Breast epithelium (tissue), 4 donors: ENCODE results near the gene FUBP3. TPM values are rescaled to one million over a fixed set of nuclear protein-coding genes. Genes with fewer than 3 reads are reported as not detected.

Experiments used
- DNase-seq, 2 donors: peaks; one replicate each; pipeline ENCODE4 v3.0.0-alpha.2; 2019; ENCODE audit warnings: low spot score in 2 of 2
- H3K27ac ChIP-seq, 2 donors: fragments of 200-600 bp; sonication (generic) in 1 of 2; one replicate each; pipeline ENCODE4 v1.5.1; 2016 to 2019; ENCODE audit warnings: mild to moderate bottlenecking in 1 of 2
- H3K27me3 ChIP-seq, 2 donors: fragments of 200-600 bp; sonication (generic) in 1 of 2; one replicate each; pipeline versions ENCODE4 v1.5.1 to v1.6.0; 2017 to 2019; ENCODE audit warnings: control low read depth in 1 of 2, mild to moderate bottlenecking in 1 of 2
- H3K36me3 ChIP-seq: fragments of 200-600 bp; one replicate; pipeline ENCODE4 v1.5.1; 2019
- H3K4me1 ChIP-seq, 2 donors: fragments of 200-600 bp; sonication (generic); one replicate each; pipeline ENCODE4 v1.5.1; 2016 to 2019; ENCODE audit warnings: control low read depth in 1 of 2
- H3K4me3 ChIP-seq, 3 donors: fragments of 200-600 bp; sonication (generic); 1 replicate in 2 of 3; 2 replicates in 1 of 3; pipeline ENCODE4 v1.5.1; 2016 to 2019; ENCODE audit warnings: mild to moderate bottlenecking in 3 of 3, moderate library complexity in 2 of 3
- H3K9me3 ChIP-seq, 2 donors: fragments of 200-600 bp; sonication (generic) in 1 of 2; one replicate each; pipeline ENCODE4 v1.5.1; 2016 to 2019; ENCODE audit warnings: control low read depth in 1 of 2
- POLR2A ChIP-seq: fragments of 450-650 bp; IDR thresholded peaks from one replicate; pipeline ENCODE4 v1.6.1; 2016; ENCODE audit warnings: antibody characterized with exemption, mild to moderate bottlenecking, moderate library complexity
- POLR2AphosphoS5 ChIP-seq, 3 donors: sonication (generic); formaldehyde crosslinking; IDR thresholded peaks; one replicate each; pipeline ENCODE4 v1.6.1; 2017; ENCODE audit warnings: antibody characterized with exemption in 3 of 3
- intact Hi-C: fragments of 100-400 bp; cut with DNase I; formaldehyde crosslinking; loops from one replicate; pipeline ENCODE4 v1.15.1; 2023; ENCODE audit warnings: low total_unique reads
- total RNA-seq, 3 donors: library from RNA; depleted of rRNA; stranded (reverse); fragments of >200 nt; gene quantifications; one replicate each; pipeline ENCODE4 v1.1.0, GENCODE V29; 2016
- TF ChIP-seq, protein P1 (sequence below), 3 donors: fragments of 450-650 bp; IDR thresholded peaks; one replicate each; pipeline ENCODE4 v1.5.1; 2016 to 2017; ENCODE audit warnings: antibody characterized with exemption in 3 of 3, mild to moderate bottlenecking in 3 of 3, moderate library complexity in 3 of 3

FUBP3 gene
- total RNA-seq, 3 donors from 2014 or later: 36.6 to 42.6 (median 38.7) TPM

- TF ChIP-seq POLR2AphosphoS5 (IDR thresholded peaks at IDR 0.05): no peak
- TF ChIP-seq POLR2A: no peak
- TF ChIP-seq, protein P1, sequence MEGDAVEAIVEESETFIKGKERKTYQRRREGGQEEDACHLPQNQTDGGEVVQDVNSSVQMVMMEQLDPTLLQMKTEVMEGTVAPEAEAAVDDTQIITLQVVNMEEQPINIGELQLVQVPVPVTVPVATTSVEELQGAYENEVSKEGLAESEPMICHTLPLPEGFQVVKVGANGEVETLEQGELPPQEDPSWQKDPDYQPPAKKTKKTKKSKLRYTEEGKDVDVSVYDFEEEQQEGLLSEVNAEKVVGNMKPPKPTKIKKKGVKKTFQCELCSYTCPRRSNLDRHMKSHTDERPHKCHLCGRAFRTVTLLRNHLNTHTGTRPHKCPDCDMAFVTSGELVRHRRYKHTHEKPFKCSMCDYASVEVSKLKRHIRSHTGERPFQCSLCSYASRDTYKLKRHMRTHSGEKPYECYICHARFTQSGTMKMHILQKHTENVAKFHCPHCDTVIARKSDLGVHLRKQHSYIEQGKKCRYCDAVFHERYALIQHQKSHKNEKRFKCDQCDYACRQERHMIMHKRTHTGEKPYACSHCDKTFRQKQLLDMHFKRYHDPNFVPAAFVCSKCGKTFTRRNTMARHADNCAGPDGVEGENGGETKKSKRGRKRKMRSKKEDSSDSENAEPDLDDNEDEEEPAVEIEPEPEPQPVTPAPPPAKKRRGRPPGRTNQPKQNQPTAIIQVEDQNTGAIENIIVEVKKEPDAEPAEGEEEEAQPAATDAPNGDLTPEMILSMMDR (IDR thresholded peaks at IDR 0.05): no peak
These were observed 10.9 kb downstream of the FUBP3 start for GRCh38 chr9:130590305-130590704.

GRCh38 chr9:130593020-130593419 lies 13.6 kb downstream of the FUBP3 start:
- H3K4me3 ChIP-seq: no peak overlapping the region
- no peak overlapping the region for H3K27ac ChIP-seq
- H3K27me3 ChIP-seq: no peaks in the 10 kb centered on the region
- no peaks in the 10 kb centered on the region for H3K9me3 ChIP-seq
- intact Hi-C loops: no loop called here
- TF ChIP-seq POLR2A (no peak), POLR2AphosphoS5 (IDR thresholded peaks at IDR 0.05) (no peak)
- TF ChIP-seq, protein P1 (IDR thresholded peaks at IDR 0.05): no peak
- H3K36me3 ChIP-seq: peaks cover under 1% of the 10 kb centered on the region
- H3K4me1 ChIP-seq: no peaks in the 10 kb centered on the region
- no peak for DNase-seq

More at GRCh38 chr9:130590305-130590704, 10.9 kb downstream of the FUBP3 start:
- H3K4me1 ChIP-seq: no peaks in the 10 kb centered on the region
- no peak overlapping the region for H3K27ac ChIP-seq
- DNase-seq: no peak
- H3K36me3 ChIP-seq: no peaks in the 10 kb centered on the region
- intact Hi-C loops: no loop called here
- no peaks in the 10 kb centered on the region for H3K9me3 ChIP-seq
- H3K4me3 ChIP-seq: no peak overlapping the region
- no peaks in the 10 kb centered on the region for H3K27me3 ChIP-seq

DNA sequence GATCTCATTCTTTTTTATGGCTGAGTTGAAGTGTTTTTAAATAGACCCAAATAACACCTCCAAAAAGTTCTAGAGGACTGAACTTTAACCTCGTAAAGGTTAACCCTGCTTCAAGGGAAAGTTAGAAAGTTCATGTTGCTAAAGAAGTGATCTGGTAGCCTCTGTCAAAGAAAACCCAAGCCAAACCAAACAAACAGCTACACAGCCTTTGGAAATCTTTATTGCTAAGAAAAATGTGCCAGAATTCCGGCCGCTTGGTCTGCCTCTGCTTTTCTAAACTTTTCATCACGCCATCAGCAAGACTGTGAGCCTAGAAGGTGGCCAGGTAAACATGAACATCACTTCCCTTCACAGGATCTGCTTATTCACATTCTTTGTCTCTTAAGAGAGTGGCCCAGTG lies 17.9 kb downstream of the FUBP3 start:
- H3K36me3 ChIP-seq: peaks cover 6% of the 10 kb centered on the region
- intact Hi-C loops: no loop called here
- H3K9me3 ChIP-seq: no peaks in the 10 kb centered on the region
- H3K27me3 ChIP-seq: no peaks in the 10 kb centered on the region
- H3K4me3 ChIP-seq: no peak overlapping the region
- no peak overlapping the region for H3K27ac ChIP-seq
- DNase-seq: no peak
- TF ChIP-seq POLR2A (no peak), POLR2AphosphoS5 (IDR thresholded peaks at IDR 0.05) (no peak)
- TF ChIP-seq, protein P1 (IDR thresholded peaks at IDR 0.05): no peak
- H3K4me1 ChIP-seq: no peaks in the 10 kb centered on the region

- TF ChIP-seq POLR2A (no peak), POLR2AphosphoS5 (IDR thresholded peaks at IDR 0.05) (no peak)
- TF ChIP-seq, protein P1 (IDR thresholded peaks at IDR 0.05): no peak
- peaks cover 6% of the 10 kb centered on the region for H3K36me3 ChIP-seq
- no peaks in the 10 kb centered on the region for H3K4me1 ChIP-seq
- no peak for DNase-seq
- no peaks in the 10 kb centered on the region for H3K9me3 ChIP-seq
- H3K4me3 ChIP-seq: no peak overlapping the region
- intact Hi-C loops: no loop called here
- no peaks in the 10 kb centered on the region for H3K27me3 ChIP-seq
- no peak overlapping the region for H3K27ac ChIP-seq
These were observed 18.8 kb downstream of the FUBP3 start for GRCh38 chr9:130598188-130598587.

- H3K27me3 ChIP-seq: no peaks in the 10 kb centered on the region
- no peaks in the 10 kb centered on the region for H3K4me1 ChIP-seq
- no peak overlapping the region for H3K27ac ChIP-seq
- no peak for DNase-seq
- H3K9me3 ChIP-seq: no peaks in the 10 kb centered on the region
- H3K4me3 ChIP-seq: no peak overlapping the region
- TF ChIP-seq, protein P1 (IDR thresholded peaks at IDR 0.05): no peak
- TF ChIP-seq POLR2AphosphoS5 (IDR thresholded peaks at IDR 0.05) (no peak), POLR2A (no peak)
- H3K36me3 ChIP-seq: peaks cover 6% of the 10 kb centered on the region
- intact Hi-C loops: no loop called here
These were observed 20.2 kb downstream of the FUBP3 start for GRCh38 chr9:130599625-130600024.
